Measurements from ENCODE around the gene DNAAF8.

The DNAAF8 gene

GRCh38 chr16:4734063-4734729, at the start of gene DNAAF8, which contains the start of gene ANKS3:
TSS of gene DNAAF8 (plus strand) at chr16:4734537. CDS start at chr16:4736515, 1,978 bp downstream.
TSS of gene ANKS3 (minus strand) at chr16:4734271. CDS start at chr16:4730149, 4,122 bp downstream.
- peak; percentile 94 for DNase-seq (ENCODE audit: low read depth)
- no peak for TF ChIP-seq CTCF (IDR thresholded peaks at IDR 0.05; ENCODE audit: control insufficient read depth, extremely low read depth, insufficient read depth)
- peak within 1 kb of the TSS; percentile 98 for H3K4me3 ChIP-seq (ENCODE audit: low read depth, low read length)

GRCh38 chr16:4684763-4685162, 49.6 kb upstream of the DNAAF8 start:
- no peak for TF ChIP-seq CTCF (IDR thresholded peaks at IDR 0.05; ENCODE audit: control insufficient read depth, extremely low read depth, insufficient read depth)
- H3K4me3 ChIP-seq (ENCODE audit: low read depth, low read length): no peak overlapping the region
- DNase-seq (ENCODE audit: low read depth): no peak

GRCh38 chr16:4685292-4685691, 49.0 kb upstream of the DNAAF8 start:
- TF ChIP-seq CTCF (IDR thresholded peaks at IDR 0.05; ENCODE audit: control insufficient read depth, extremely low read depth, insufficient read depth): no peak
- DNase-seq (ENCODE audit: low read depth): no peak

GRCh38 chr16:4685776-4686496, 48.4 kb upstream of the DNAAF8 start:
- TF ChIP-seq CTCF (IDR thresholded peaks at IDR 0.05; ENCODE audit: control insufficient read depth, extremely low read depth, insufficient read depth): no peak
- DNase-seq (ENCODE audit: low read depth): no peak
- no peak overlapping the region for H3K4me3 ChIP-seq (ENCODE audit: low read depth, low read length)

More at GRCh38 chr16:4685292-4685691, 49.0 kb upstream of the DNAAF8 start:
- no peak overlapping the region for H3K4me3 ChIP-seq (ENCODE audit: low read depth, low read length)

GRCh38 chr16:4686497-4687210, 47.7 kb upstream of the DNAAF8 start:
- TF ChIP-seq CTCF (IDR thresholded peaks at IDR 0.05; ENCODE audit: control insufficient read depth, extremely low read depth, insufficient read depth): no peak
- H3K4me3 ChIP-seq (ENCODE audit: low read depth, low read length): no peak overlapping the region
- DNase-seq (ENCODE audit: low read depth): no peak

- no peak overlapping the region for H3K4me3 ChIP-seq (ENCODE audit: low read depth, low read length)
- no peak for DNase-seq (ENCODE audit: low read depth)
- TF ChIP-seq CTCF (IDR thresholded peaks at IDR 0.05; ENCODE audit: control insufficient read depth, extremely low read depth, insufficient read depth): no peak
Observed at GRCh38 chr16:4687416-4687815, 46.9 kb upstream of the DNAAF8 start.
